GM23338 (cell line): ENCODE measurements around the gene ZIC2. TPM values are rescaled to one million over a fixed set of nuclear protein-coding genes. Genes with fewer than 3 reads are reported as not detected.
"Not testable (repeated sequence)": the region's sequence is repeated elsewhere in the genome, so short reads cannot be mapped to it uniquely, and the experiment has no call there.

Source experiments
- ATAC-seq: fragments of 200-7000 bp; cut with Tn5 transposase; 3 replicates; pipeline ENCODE4 v1.9.1; 2020
- DNase-seq: peaks from one replicate; pipeline ENCODE4 v3.0.0-alpha.2; 2015; ENCODE audit warnings: low spot score
- H2AFZ ChIP-seq: fragments of 200-600 bp; sonication (generic); 2 replicates; pipeline ENCODE4 v1.8.0; 2016; ENCODE audit warnings: antibody characterized with exemption, mild to moderate bottlenecking, moderate library complexity
- H3F3A ChIP-seq: fragments of 200-600 bp; sonication (generic); replicated peaks from 2 replicates; pipeline ENCODE4 v1.8.0; 2017; ENCODE audit warnings: antibody characterized with exemption, mixed run types, low read depth
- H3K27ac ChIP-seq: fragments of 200-600 bp; sonication (generic); 2 replicates; pipeline ENCODE4 v1.6.1; 2016; ENCODE audit warnings: low read depth
- H3K27me3 ChIP-seq: fragments of 200-600 bp; sonication (generic); 2 replicates; pipeline ENCODE4 v1.8.0; 2016; ENCODE audit warnings: mild to moderate bottlenecking, mixed run types, moderate library complexity; ENCODE audit not compliant: insufficient read depth
- H3K36me3 ChIP-seq: fragments of 200-600 bp; sonication (generic); 2 replicates; pipeline ENCODE4 v1.8.0; 2016; ENCODE audit warnings: mild to moderate bottlenecking; ENCODE audit not compliant: insufficient read depth
- H3K4me1 ChIP-seq: fragments of 200-600 bp; sonication (generic); 2 replicates; pipeline ENCODE4 v1.8.0; 2016; ENCODE audit warnings: mild to moderate bottlenecking, moderate library complexity; ENCODE audit not compliant: insufficient read depth
- H3K4me2 ChIP-seq: fragments of 200-600 bp; sonication (generic); 2 replicates; pipeline ENCODE4 v1.7.1; 2017; ENCODE audit warnings: mixed run types
- H3K4me3 ChIP-seq: fragments of 200-600 bp; sonication (generic); 2 replicates; pipeline ENCODE4 v1.6.1; 2016; ENCODE audit warnings: mixed run types
- H3K79me2 ChIP-seq: fragments of 200-600 bp; sonication (generic); replicated peaks from 2 replicates; pipeline ENCODE4 v1.8.0; 2017; ENCODE audit warnings: mild to moderate bottlenecking; ENCODE audit not compliant: insufficient read depth
- H3K9me2 ChIP-seq: fragments of 200-600 bp; sonication (generic); 2 replicates; pipeline ENCODE4 v1.8.0; 2017; ENCODE audit not compliant: insufficient read depth
- H4K20me1 ChIP-seq: fragments of 200-600 bp; sonication (generic); replicated peaks from 2 replicates; pipeline ENCODE4 v1.8.0; 2017; ENCODE audit warnings: mild to moderate bottlenecking; ENCODE audit not compliant: insufficient read depth
- H3K27ac Mint-ChIP-seq: 2 replicates; pipeline ENCODE4 v1.8.0; 2020; ENCODE audit warnings: inconsistent platforms, mild to moderate bottlenecking, moderate library complexity, mixed read lengths
- H3K27me3 Mint-ChIP-seq: 3 replicates; pipeline ENCODE4 v1.8.0; 2022; ENCODE audit warnings: low read depth, mild to moderate bottlenecking, moderate library complexity, mixed read lengths, inconsistent platforms; ENCODE audit not compliant: insufficient read depth, poor library complexity
- H3K36me3 Mint-ChIP-seq: 3 replicates; pipeline ENCODE4 v1.8.0; 2021; ENCODE audit warnings: low read depth, mild to moderate bottlenecking, inconsistent platforms, moderate library complexity, mixed read lengths
- H3K4me1 Mint-ChIP-seq: 3 replicates; pipeline ENCODE4 v1.8.0; 2020; ENCODE audit warnings: mild to moderate bottlenecking, inconsistent platforms, mixed read lengths
- H3K4me3 Mint-ChIP-seq: 3 replicates; pipeline ENCODE4 v1.8.0; 2021; ENCODE audit warnings: moderate library complexity, mild to moderate bottlenecking, inconsistent platforms, mixed read lengths
- H3K9me3 Mint-ChIP-seq: 3 replicates; pipeline ENCODE4 v1.8.0; 2020; ENCODE audit warnings: moderate library complexity, mild to moderate bottlenecking, inconsistent platforms, mixed read lengths
- CREB1 ChIP-seq: fragments of 250-450 bp; sonication (Bioruptor Pico); IDR thresholded peaks from 2 replicates; pipeline ENCODE4 v1.5.0; 2020; ENCODE audit warnings: low read depth, mild to moderate bottlenecking, moderate library complexity
- CTCF ChIP-seq, 2 experiments: fragments of 200-600 bp in 1 of 2; sonication (generic) in 1 of 2; conservative IDR thresholded peaks; 2 replicates each; pipeline versions ENCODE4 v1.5.1 to v1.6.1; 2016 to 2017; ENCODE audit warnings: antibody characterized with exemption in 2 of 2, low read depth in 2 of 2, mild to moderate bottlenecking in 2 of 2, moderate library complexity in 1 of 2
- ETS1 ChIP-seq: IDR thresholded peaks from 2 replicates; pipeline ENCODE4 v1.6.1; 2016; ENCODE audit warnings: antibody characterized with exemption
- EZH2phosphoT487 ChIP-seq: fragments of 200-600 bp; sonication (generic); IDR thresholded peaks from one replicate; pipeline ENCODE4 v1.8.1; 2018; ENCODE audit warnings: antibody characterized with exemption; ENCODE audit not compliant: unreplicated experiment
- NANOG ChIP-seq: IDR thresholded peaks from 2 replicates; pipeline ENCODE4 v1.6.1; 2016; ENCODE audit warnings: antibody characterized with exemption, borderline replicate concordance
- REST ChIP-seq: IDR thresholded peaks from one replicate; pipeline ENCODE4 v1.6.1; 2018; ENCODE audit warnings: antibody characterized with exemption; ENCODE audit not compliant: unreplicated experiment
- ZNF331 ChIP-seq: fragments of 250-450 bp; sonication (Bioruptor Pico); IDR thresholded peaks from 2 replicates; pipeline ENCODE4 v1.5.0; 2020; ENCODE audit warnings: low read depth, mild to moderate bottlenecking, moderate library complexity
- ZNF462 ChIP-seq: fragments of 250-450 bp; sonication (Bioruptor Pico); IDR thresholded peaks from 2 replicates; pipeline ENCODE4 v1.5.0; 2020; ENCODE audit warnings: mild to moderate bottlenecking, moderate library complexity
- polyA plus RNA-seq: library from polyadenylated mRNA; unstranded; fragments of >200 nt; fragmentation: Nextera tagmentation; extraction: Ambion mirVana; gene quantifications from 2 replicates; pipeline ENCODE4 v1.2.1, GENCODE V29; 2016
- total RNA-seq: library from RNA; depleted of rRNA; stranded (reverse); fragments of >200 nt; shearing (Covaris generic); gene quantifications from 2 replicates; pipeline ENCODE4 v1.2.3, GENCODE V29; 2014

ZIC2 gene
- total and polyA plus RNA-seq, 2 experiments from 2014 or later, result 63.2 to 87.9 TPM

- peaks cover 42% of the 10 kb centered on the region for H3K27me3 Mint-ChIP-seq
Measured at GRCh38 chr13:99951666-99952065, 29.9 kb upstream of the ZIC2 start.

GRCh38 chr13:99953138-99953755 lies 28.3 kb upstream of the ZIC2 start:
- TF ChIP-seq ETS1 (no peak), CREB1 (CRISPR knock-in tag) (no peak), NANOG (no peak), EZH2phosphoT487 (no peak), CTCF (conservative IDR thresholded peaks at IDR 0.05; ENCODE audit: low read depth in 2 of 2) (no peak), ZNF331 (CRISPR knock-in tag) (no peak), REST (no peak), ZNF462 (no peak)
- Histone ChIP-seq H3K4me3 (no peak overlapping the region), H3K4me2 (no peak overlapping the region), H3K9me2 (no peaks in the 10 kb centered on the region; the same call in 1 of the 2 replicates), H3K27ac (no peak overlapping the region), H3K36me3 (no peaks in the 10 kb centered on the region), H3K27me3 (peaks cover 52% of the 10 kb centered on the region), H3K4me1 (peaks cover 31% of the 10 kb centered on the region), H3F3A (peaks cover 8% of the 10 kb centered on the region), H3K79me2 (no peaks in the 10 kb centered on the region), H4K20me1 (no peaks in the 10 kb centered on the region), H2AFZ (no peak overlapping the region)
- Mint-ChIP-seq H3K4me3 (no peak overlapping the region), H3K9me3 (no peaks in the 10 kb centered on the region; the same call in 2 of the 3 replicates), H3K36me3 (no peaks in the 10 kb centered on the region; the same call in 2 of the 3 replicates), H3K27ac (no peak overlapping the region), H3K27me3 (peaks cover 54% of the 10 kb centered on the region), H3K4me1 (peaks cover 45% of the 10 kb centered on the region)
- ATAC-seq (no peak), DNase-seq (no peak)

More at GRCh38 chr13:99951666-99952065, 29.9 kb upstream of the ZIC2 start:
- not testable (repeated sequence) for H3K4me2 ChIP-seq, DNase-seq, H3K27ac ChIP-seq, H3K4me3 ChIP-seq, H3K27ac Mint-ChIP-seq, H4K20me1 ChIP-seq, H3K79me2 ChIP-seq, H3K4me3 Mint-ChIP-seq, H3K9me3 Mint-ChIP-seq, H3K36me3 ChIP-seq, ATAC-seq, H3K36me3 Mint-ChIP-seq, H3K9me2 ChIP-seq, H3F3A ChIP-seq, H2AFZ ChIP-seq
- H3K4me1 ChIP-seq, result peaks cover 22% of the 10 kb centered on the region
- peaks cover 40% of the 10 kb centered on the region for H3K27me3 ChIP-seq
- H3K4me1 Mint-ChIP-seq, result peaks cover 45% of the 10 kb centered on the region
